ENCODE measurements around the gene TMEFF1. TPM values are rescaled to one million over a fixed set of nuclear protein-coding genes. Genes with fewer than 3 reads are reported as not detected.

Gene TMEFF1
- total and polyA plus RNA-seq, 2 of the 8 experiments (the other 6 are each of a cell fraction or from before 2014, with no cell fraction given) = 13.5 to 68.2 TPM

GRCh38 chr9:100525563-100525962, 52.6 kb downstream of the TMEFF1 start (continued):
- no peak for TF ChIP-seq CHD7 (IDR thresholded peaks at IDR 0.05; ENCODE audit: insufficient replicate concordance, low read length)
- no peak for TF ChIP-seq JUN (IDR thresholded peaks at IDR 0.05; ENCODE audit: low read depth, low read length)
- TF ChIP-seq BACH1 (IDR thresholded peaks at IDR 0.05; ENCODE audit: low read length) = no peak
- no peak for TF ChIP-seq POLR2AphosphoS5 (IDR thresholded peaks at IDR 0.05; ENCODE audit: low read depth, low read length)
- no peak for TF ChIP-seq EGR1 (IDR thresholded peaks at IDR 0.05; ENCODE audit: borderline replicate concordance, low read depth, low read length)
- TF ChIP-seq FOSL1 (IDR thresholded peaks at IDR 0.05; ENCODE audit: insufficient read depth, low read depth, low read length) = no peak
- no peak for TF ChIP-seq ASH2L (IDR thresholded peaks at IDR 0.05; ENCODE audit: low read length)
- no peak for TF ChIP-seq SIX5 (IDR thresholded peaks at IDR 0.05; ENCODE audit: low read depth, low read length)
- no peak for TF ChIP-seq PHF8 (conservative IDR thresholded peaks at IDR 0.05; ENCODE audit: low read depth, low read length)
- no peak for TF ChIP-seq SP4 (IDR thresholded peaks at IDR 0.05; ENCODE audit: low read length)
- TF ChIP-seq CREB1 (IDR thresholded peaks at IDR 0.05) = no peak
- TF ChIP-seq KDM1A (IDR thresholded peaks at IDR 0.05; ENCODE audit: borderline replicate concordance, low read length) = no peak
- no peak for TF ChIP-seq YY1 (IDR thresholded peaks at IDR 0.05; ENCODE audit: low read depth, low read length)
- TF ChIP-seq SP1 (IDR thresholded peaks at IDR 0.05; ENCODE audit: low read depth, low read length) = no peak
